ENCODE results near the gene TLX3. TPM values are rescaled to one million over a fixed set of nuclear protein-coding genes. Genes with fewer than 3 reads are reported as not detected.

The TLX3 gene
- total and polyA plus RNA-seq, 7 donors = not detected

GRCh38 chr5:171337210-171337569 lies 28.1 kb downstream of the TLX3 start:
- TF ChIP-seq POLR2A (IDR thresholded peaks at IDR 0.05) (no peak), EP300 (IDR thresholded peaks at IDR 0.05) (no peak), CTCF (IDR thresholded peaks at IDR 0.05) (peak in 1 of 4 experiments; percentile 3), POLR2AphosphoS5 (IDR thresholded peaks at IDR 0.05) (no peak)
- peaks cover 0 to 8% (median 4%) of the 10 kb centered on the region in 4 donors for H3K4me1 ChIP-seq
- no peaks in the 10 kb centered on the region for H3K36me3 ChIP-seq
- intact Hi-C loops (cut with DNase I) = loop anchor here (5.0 kb wide), 1 partner anchor 130 kb away; no protein-coding TSS in a partner anchor
- 33 to 34% methylated on average over 11 of the region's 11 CpGs for WGBS, 2 donors
- H3K4me3 ChIP-seq = peak overlapping the region in 3 of 4 donors; percentile 23 to 40 (median 37)
- H3K9me3 ChIP-seq = no peaks in the 10 kb centered on the region
- no peak overlapping the region for H3K27ac ChIP-seq
- H3K27me3 ChIP-seq = peaks cover 0 to 35% (median 0%) of the 10 kb centered on the region in 3 donors
- no peak for DNase-seq

- Histone ChIP-seq H3K9me3 (no peaks in the 10 kb centered on the region), H3K4me3 (no peak overlapping the region), H3K36me3 (no peaks in the 10 kb centered on the region), H3K4me1 (peaks cover 0 to 8% (median 4%) of the 10 kb centered on the region in 4 donors), H3K27ac (no peak overlapping the region), H3K27me3 (peaks cover 0 to 27% (median 0%) of the 10 kb centered on the region in 3 donors)
- intact Hi-C loops (cut with DNase I) = loop anchor here (5.0 kb wide), 1 partner anchor 593 kb away; no protein-coding TSS in a partner anchor
- no peak for DNase-seq
- no peak for TF ChIP-seq POLR2A (IDR thresholded peaks at IDR 0.05)
- TF ChIP-seq POLR2AphosphoS5 (IDR thresholded peaks at IDR 0.05) = no peak
- TF ChIP-seq EP300 (IDR thresholded peaks at IDR 0.05) = no peak
- no peak for TF ChIP-seq CTCF (IDR thresholded peaks at IDR 0.05)
Observed at GRCh38 chr5:171340042-171340441, 31.0 kb downstream of the TLX3 start.

- peaks cover 0 to 8% (median 4%) of the 10 kb centered on the region in 4 donors for H3K4me1 ChIP-seq
- H3K4me3 ChIP-seq = no peak overlapping the region
- DNase-seq = no peak
- no peak overlapping the region for H3K27ac ChIP-seq
- H3K27me3 ChIP-seq = peaks cover 0 to 27% (median 0%) of the 10 kb centered on the region in 3 donors
- intact Hi-C loops (cut with DNase I) = loop anchor here (5.0 kb wide), 1 partner anchor 593 kb away; no protein-coding TSS in a partner anchor
- no peak for TF ChIP-seq EP300 (IDR thresholded peaks at IDR 0.05)
- no peak for TF ChIP-seq CTCF (IDR thresholded peaks at IDR 0.05)
- no peak for TF ChIP-seq POLR2A (IDR thresholded peaks at IDR 0.05)
- no peak for TF ChIP-seq POLR2AphosphoS5 (IDR thresholded peaks at IDR 0.05)
- 13 to 58% methylated on average over 6 of the region's 6 CpGs for WGBS, 2 donors
- H3K36me3 ChIP-seq = no peaks in the 10 kb centered on the region
- no peaks in the 10 kb centered on the region for H3K9me3 ChIP-seq
Observed at GRCh38 chr5:171340491-171340890, 31.4 kb downstream of the TLX3 start.

- 50 to 57% methylated on average over 17 of the region's 17 CpGs for WGBS, 2 donors
- no peaks in the 10 kb centered on the region for H3K4me1 ChIP-seq
- peaks cover 0 to 16% (median 0%) of the 10 kb centered on the region in 3 donors for H3K27me3 ChIP-seq
- no peaks in the 10 kb centered on the region for H3K36me3 ChIP-seq
- intact Hi-C loops (cut with DNase I) = loop anchor here (5.0 kb wide), 1 partner anchor 595 kb away; no protein-coding TSS in a partner anchor
- TF ChIP-seq EP300 (IDR thresholded peaks at IDR 0.05) (no peak), POLR2AphosphoS5 (IDR thresholded peaks at IDR 0.05) (no peak), CTCF (IDR thresholded peaks at IDR 0.05) (peak in 3 of 4 experiments; percentile 21 to 27 (median 22))
- H3K9me3 ChIP-seq = no peaks in the 10 kb centered on the region
- no peak for DNase-seq
- H3K4me3 ChIP-seq = no peak overlapping the region
- H3K27ac ChIP-seq = no peak overlapping the region
Observed at GRCh38 chr5:171342362-171343111, 33.5 kb downstream of the TLX3 start.

Data from sigmoid colon (tissue), 7 donors.